Measurements from ENCODE around the gene MGAT5. TPM values are rescaled to one million over a fixed set of nuclear protein-coding genes. Genes with fewer than 3 reads are reported as not detected.

The MGAT5 gene
- polyA plus RNA-seq, 4 donors: 5.6 to 27.4 (median 12.3) TPM

- no peak overlapping the region for H3K27ac ChIP-seq (ENCODE audit: low read depth in 1 of 3, low read length in 2 of 3)
- peaks cover 2 to 17% (median 6%) of the 10 kb centered on the region in 3 donors for H3K36me3 ChIP-seq (ENCODE audit: control insufficient read depth in 3 of 3, insufficient read depth in 2 of 3, low read depth in 1 of 3, low read length in 3 of 3)
- no peak for FAIRE-seq
- no peak overlapping the region for H3K4me3 ChIP-seq (ENCODE audit: low read depth in 1 of 3, low read length in 3 of 3)
- no peak for DNase-seq
- peaks cover 0 to 4% (median 0%) of the 10 kb centered on the region in 3 donors for H3K4me1 ChIP-seq (ENCODE audit: control insufficient read depth in 3 of 3, insufficient read depth in 2 of 3, low read depth in 1 of 3, low read length in 2 of 3)
- H3K27me3 ChIP-seq (ENCODE audit: control insufficient read depth in 3 of 3, insufficient read depth in 3 of 3, low read length in 3 of 3): no peaks in the 10 kb centered on the region
- WGBS, 3 donors: 63 to 65% (median 64%) methylated on average over 3 of the region's 3 CpGs
- H3K9me3 ChIP-seq (ENCODE audit: control insufficient read depth in 2 of 2, insufficient read depth in 1 of 2, low read depth in 1 of 2, low read length in 1 of 2): peaks cover 0 to 3% of the 10 kb centered on the region in 2 donors
These were observed 80.9 kb downstream of the MGAT5 start for GRCh38 chr2:134334542-134335353.

- DNase-seq: no peak
These were observed 81.7 kb downstream of the MGAT5 start for GRCh38 chr2:134335601-134336000.

GRCh38 chr2:134336352-134336751, 82.5 kb downstream of the MGAT5 start:
- H3K9me3 ChIP-seq (ENCODE audit: control insufficient read depth in 2 of 2, insufficient read depth in 1 of 2, low read depth in 1 of 2, low read length in 1 of 2): peaks cover 0 to 3% of the 10 kb centered on the region in 2 donors
- FAIRE-seq (no peak), DNase-seq (no peak)
- H3K4me1 ChIP-seq (ENCODE audit: control insufficient read depth in 3 of 3, insufficient read depth in 2 of 3, low read depth in 1 of 3, low read length in 2 of 3): peaks cover 0 to 4% (median 0%) of the 10 kb centered on the region in 3 donors
- WGBS, 3 donors: 57 to 61% (median 61%) methylated on average over 4 of the region's 4 CpGs
- no peaks in the 10 kb centered on the region for H3K27me3 ChIP-seq (ENCODE audit: control insufficient read depth in 3 of 3, insufficient read depth in 3 of 3, low read length in 3 of 3)
- peaks cover 2 to 17% (median 6%) of the 10 kb centered on the region in 3 donors for H3K36me3 ChIP-seq (ENCODE audit: control insufficient read depth in 3 of 3, insufficient read depth in 2 of 3, low read depth in 1 of 3, low read length in 3 of 3)
- no peak overlapping the region for H3K4me3 ChIP-seq (ENCODE audit: low read depth in 1 of 3, low read length in 3 of 3)
- H3K27ac ChIP-seq (ENCODE audit: low read depth in 1 of 3, low read length in 2 of 3): no peak overlapping the region

More at GRCh38 chr2:134335601-134336000, 81.7 kb downstream of the MGAT5 start:
- no peak for FAIRE-seq
- peaks cover 2 to 17% (median 6%) of the 10 kb centered on the region in 3 donors for H3K36me3 ChIP-seq (ENCODE audit: control insufficient read depth in 3 of 3, insufficient read depth in 2 of 3, low read depth in 1 of 3, low read length in 3 of 3)
- 25 to 73% (median 51%) methylated on average over 1 of the region's 1 CpG for WGBS, 3 donors
- no peaks in the 10 kb centered on the region for H3K27me3 ChIP-seq (ENCODE audit: control insufficient read depth in 3 of 3, insufficient read depth in 3 of 3, low read length in 3 of 3)
- no peak overlapping the region for H3K4me3 ChIP-seq (ENCODE audit: low read depth in 1 of 3, low read length in 3 of 3)
- peaks cover 0 to 3% of the 10 kb centered on the region in 2 donors for H3K9me3 ChIP-seq (ENCODE audit: control insufficient read depth in 2 of 2, insufficient read depth in 1 of 2, low read depth in 1 of 2, low read length in 1 of 2)
- H3K4me1 ChIP-seq (ENCODE audit: control insufficient read depth in 3 of 3, insufficient read depth in 2 of 3, low read depth in 1 of 3, low read length in 2 of 3): peaks cover 0 to 4% (median 0%) of the 10 kb centered on the region in 3 donors
- no peak overlapping the region for H3K27ac ChIP-seq (ENCODE audit: low read depth in 1 of 3, low read length in 2 of 3)

- no peaks in the 10 kb centered on the region for H3K27me3 ChIP-seq (ENCODE audit: control insufficient read depth in 3 of 3, insufficient read depth in 3 of 3, low read length in 3 of 3)
- H3K4me1 ChIP-seq (ENCODE audit: control insufficient read depth in 3 of 3, insufficient read depth in 2 of 3, low read depth in 1 of 3, low read length in 2 of 3): peaks cover 0 to 4% (median 0%) of the 10 kb centered on the region in 3 donors
- H3K27ac ChIP-seq (ENCODE audit: low read depth in 1 of 3, low read length in 2 of 3): no peak overlapping the region
- peaks cover 2 to 17% (median 5%) of the 10 kb centered on the region in 3 donors for H3K36me3 ChIP-seq (ENCODE audit: control insufficient read depth in 3 of 3, insufficient read depth in 2 of 3, low read depth in 1 of 3, low read length in 3 of 3)
- FAIRE-seq (no peak), DNase-seq (no peak)
- no peak overlapping the region for H3K4me3 ChIP-seq (ENCODE audit: low read depth in 1 of 3, low read length in 3 of 3)
- H3K9me3 ChIP-seq (ENCODE audit: control insufficient read depth in 2 of 2, insufficient read depth in 1 of 2, low read depth in 1 of 2, low read length in 1 of 2): no peaks in the 10 kb centered on the region
- 90 to 97% (median 95%) methylated on average over 3 of the region's 3 CpGs for WGBS, 3 donors
These were observed 83.0 kb downstream of the MGAT5 start for GRCh38 chr2:134336921-134337320.

DNA sequence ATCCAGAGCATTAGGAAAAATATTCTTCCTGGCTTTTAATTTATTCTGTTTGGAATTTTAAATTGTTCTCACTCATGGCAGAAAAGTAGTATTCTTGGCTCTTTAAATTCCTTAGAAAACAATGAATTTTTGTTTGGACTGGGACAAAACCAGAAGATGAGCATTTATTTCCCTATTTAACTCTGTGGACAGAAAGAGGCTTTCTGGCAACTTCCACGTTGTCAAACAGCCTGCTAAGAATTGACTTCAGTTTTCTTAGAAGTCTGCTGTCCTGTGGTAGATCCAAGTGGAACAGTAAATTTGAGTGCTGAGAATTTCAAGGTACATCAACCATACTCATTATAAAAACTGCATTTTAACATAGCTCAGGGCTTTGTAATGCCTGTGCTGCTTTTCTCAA, 83.8 kb downstream of the MGAT5 start:
- Histone ChIP-seq H3K27ac (ENCODE audit: low read depth in 1 of 3, low read length in 2 of 3) (no peak overlapping the region), H3K9me3 (ENCODE audit: control insufficient read depth in 2 of 2, insufficient read depth in 1 of 2, low read depth in 1 of 2, low read length in 1 of 2) (no peaks in the 10 kb centered on the region), H3K4me3 (ENCODE audit: low read depth in 1 of 3, low read length in 3 of 3) (no peak overlapping the region), H3K36me3 (ENCODE audit: control insufficient read depth in 3 of 3, insufficient read depth in 2 of 3, low read depth in 1 of 3, low read length in 3 of 3) (peaks cover 6 to 20% (median 8%) of the 10 kb centered on the region in 3 donors), H3K27me3 (ENCODE audit: control insufficient read depth in 3 of 3, insufficient read depth in 3 of 3, low read length in 3 of 3) (no peaks in the 10 kb centered on the region), H3K4me1 (ENCODE audit: control insufficient read depth in 3 of 3, insufficient read depth in 2 of 3, low read depth in 1 of 3, low read length in 2 of 3) (peaks cover 0 to 4% (median 0%) of the 10 kb centered on the region in 3 donors)
- WGBS, 3 donors: 44 to 69% (median 46%) methylated on average over 1 of the region's 1 CpG
- DNase-seq (no peak), FAIRE-seq (no peak)

DNA sequence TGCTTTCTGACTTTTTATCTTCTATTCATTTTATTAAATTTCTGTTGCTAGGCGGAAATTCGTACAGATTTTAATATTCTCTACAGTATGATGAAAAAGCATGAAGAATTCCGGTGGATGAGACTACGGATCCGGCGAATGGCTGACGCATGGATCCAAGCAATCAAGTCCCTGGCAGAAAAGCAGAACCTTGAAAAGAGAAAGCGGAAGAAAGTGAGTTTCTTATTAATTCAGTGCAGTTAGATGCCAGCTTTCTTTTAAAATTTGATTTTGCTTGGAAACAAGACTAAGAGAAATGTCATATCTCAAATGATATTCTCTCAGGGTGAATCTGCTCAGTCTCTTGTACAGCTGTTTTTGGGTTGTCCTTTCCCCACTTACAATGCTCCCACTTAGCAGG, 84.3 kb downstream of the MGAT5 start:
- Histone ChIP-seq H3K4me1 (ENCODE audit: control insufficient read depth in 3 of 3, insufficient read depth in 2 of 3, low read depth in 1 of 3, low read length in 2 of 3) (peaks cover 0 to 4% (median 0%) of the 10 kb centered on the region in 3 donors), H3K27me3 (ENCODE audit: control insufficient read depth in 3 of 3, insufficient read depth in 3 of 3, low read length in 3 of 3) (no peaks in the 10 kb centered on the region), H3K9me3 (ENCODE audit: control insufficient read depth in 2 of 2, insufficient read depth in 1 of 2, low read depth in 1 of 2, low read length in 1 of 2) (no peaks in the 10 kb centered on the region), H3K36me3 (ENCODE audit: control insufficient read depth in 3 of 3, insufficient read depth in 2 of 3, low read depth in 1 of 3, low read length in 3 of 3) (peaks cover 6 to 20% (median 8%) of the 10 kb centered on the region in 3 donors), H3K27ac (ENCODE audit: low read depth in 1 of 3, low read length in 2 of 3) (no peak overlapping the region), H3K4me3 (ENCODE audit: low read depth in 1 of 3, low read length in 3 of 3) (no peak overlapping the region)
- 89 to 97% (median 96%) methylated on average over 8 of the region's 8 CpGs for WGBS, 3 donors
- FAIRE-seq: no peak
- no peak for DNase-seq

DNA sequence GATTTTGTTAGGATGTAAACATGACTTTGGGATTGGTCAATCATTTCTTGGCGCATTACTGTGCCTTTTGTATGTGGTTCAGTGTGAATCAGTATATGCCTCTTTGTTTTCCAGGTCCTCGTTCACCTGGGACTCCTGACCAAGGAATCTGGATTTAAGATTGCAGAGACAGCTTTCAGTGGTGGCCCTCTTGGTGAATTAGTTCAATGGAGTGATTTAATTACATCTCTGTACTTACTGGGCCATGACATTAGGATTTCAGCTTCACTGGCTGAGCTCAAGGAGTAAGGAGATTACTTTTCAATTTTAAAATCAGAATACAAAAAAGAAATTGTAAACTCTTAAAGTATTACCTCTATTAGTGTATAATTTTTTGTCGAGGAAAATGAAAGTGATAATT, 87.6 kb downstream of the MGAT5 start:
- WGBS, 3 donors: 68 to 76% (median 72%) methylated on average over 3 of the region's 3 CpGs
- no peaks in the 10 kb centered on the region for H3K27me3 ChIP-seq (ENCODE audit: control insufficient read depth in 3 of 3, insufficient read depth in 3 of 3, low read length in 3 of 3)
- FAIRE-seq (no peak), DNase-seq (no peak)
- H3K9me3 ChIP-seq (ENCODE audit: control insufficient read depth in 2 of 2, insufficient read depth in 1 of 2, low read depth in 1 of 2, low read length in 1 of 2): no peaks in the 10 kb centered on the region
- H3K4me3 ChIP-seq (ENCODE audit: low read depth in 1 of 3, low read length in 3 of 3): no peak overlapping the region
- H3K4me1 ChIP-seq (ENCODE audit: control insufficient read depth in 3 of 3, insufficient read depth in 2 of 3, low read depth in 1 of 3, low read length in 2 of 3): no peaks in the 10 kb centered on the region
- no peak overlapping the region for H3K27ac ChIP-seq (ENCODE audit: low read depth in 1 of 3, low read length in 2 of 3)
- H3K36me3 ChIP-seq (ENCODE audit: control insufficient read depth in 3 of 3, insufficient read depth in 2 of 3, low read depth in 1 of 3, low read length in 3 of 3): peaks cover 6 to 19% (median 8%) of the 10 kb centered on the region in 3 donors

- DNase-seq: no peak
- no peak overlapping the region for H3K27ac ChIP-seq (ENCODE audit: low read depth in 1 of 3, low read length in 2 of 3)
- H3K4me1 ChIP-seq (ENCODE audit: control insufficient read depth in 3 of 3, insufficient read depth in 2 of 3, low read depth in 1 of 3, low read length in 2 of 3): no peaks in the 10 kb centered on the region
- FAIRE-seq: no peak
- 92 to 96% (median 93%) methylated on average over 9 of the region's 9 CpGs for WGBS, 3 donors
- H3K27me3 ChIP-seq (ENCODE audit: control insufficient read depth in 3 of 3, insufficient read depth in 3 of 3, low read length in 3 of 3): no peaks in the 10 kb centered on the region
- peaks cover 3 to 14% (median 9%) of the 10 kb centered on the region in 3 donors for H3K36me3 ChIP-seq (ENCODE audit: control insufficient read depth in 3 of 3, insufficient read depth in 2 of 3, low read depth in 1 of 3, low read length in 3 of 3)
- H3K4me3 ChIP-seq (ENCODE audit: low read depth in 1 of 3, low read length in 3 of 3): no peak overlapping the region
- no peaks in the 10 kb centered on the region for H3K9me3 ChIP-seq (ENCODE audit: control insufficient read depth in 2 of 2, insufficient read depth in 1 of 2, low read depth in 1 of 2, low read length in 1 of 2)
These were observed 91.3 kb downstream of the MGAT5 start for GRCh38 chr2:134344954-134345697.

Measured in small intestine (tissue), 7 donors.